ENCODE results near the gene TMED4.

DNA sequence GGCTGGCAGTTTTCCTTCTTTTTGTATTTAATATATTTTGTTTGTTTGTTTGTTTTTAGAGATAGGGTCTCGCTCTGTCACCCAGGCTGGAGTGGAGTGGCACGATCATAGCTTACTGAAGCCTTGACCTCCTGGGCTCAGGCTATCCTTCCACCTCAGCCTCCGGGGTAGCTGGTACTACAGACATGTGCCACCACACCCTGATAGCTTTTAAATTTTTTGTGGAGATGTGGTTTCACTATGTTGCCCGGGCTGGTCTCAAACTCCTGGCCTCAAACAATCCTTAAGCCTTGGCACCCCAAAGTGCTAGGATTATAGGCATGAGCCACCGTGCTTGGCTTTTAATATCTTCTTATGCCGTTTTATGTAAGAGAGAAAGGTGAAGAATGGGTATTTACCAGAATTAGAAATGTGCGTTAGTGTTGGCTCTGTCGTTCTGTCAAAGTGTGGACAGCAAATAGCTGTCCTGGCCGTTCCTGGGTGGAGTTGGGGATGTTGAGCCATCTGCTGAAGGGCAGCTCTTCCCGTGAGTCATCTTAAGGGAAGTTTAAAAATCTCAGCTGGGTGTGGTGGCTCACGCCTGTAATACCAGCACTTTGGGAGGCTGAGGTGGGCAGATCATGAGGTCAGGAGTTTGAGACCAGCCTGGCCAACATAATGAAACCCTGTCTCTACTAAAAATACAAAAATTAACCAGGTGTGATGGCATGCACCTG is 39.2 kb upstream of the TMED4 start:
- TF ChIP-seq POLR2A (IDR thresholded peaks at IDR 0.05) (no peak), CTCF (IDR thresholded peaks at IDR 0.05) (no peak)
